ENCODE results near the gene SOS1.

Gene SOS1

DNA sequence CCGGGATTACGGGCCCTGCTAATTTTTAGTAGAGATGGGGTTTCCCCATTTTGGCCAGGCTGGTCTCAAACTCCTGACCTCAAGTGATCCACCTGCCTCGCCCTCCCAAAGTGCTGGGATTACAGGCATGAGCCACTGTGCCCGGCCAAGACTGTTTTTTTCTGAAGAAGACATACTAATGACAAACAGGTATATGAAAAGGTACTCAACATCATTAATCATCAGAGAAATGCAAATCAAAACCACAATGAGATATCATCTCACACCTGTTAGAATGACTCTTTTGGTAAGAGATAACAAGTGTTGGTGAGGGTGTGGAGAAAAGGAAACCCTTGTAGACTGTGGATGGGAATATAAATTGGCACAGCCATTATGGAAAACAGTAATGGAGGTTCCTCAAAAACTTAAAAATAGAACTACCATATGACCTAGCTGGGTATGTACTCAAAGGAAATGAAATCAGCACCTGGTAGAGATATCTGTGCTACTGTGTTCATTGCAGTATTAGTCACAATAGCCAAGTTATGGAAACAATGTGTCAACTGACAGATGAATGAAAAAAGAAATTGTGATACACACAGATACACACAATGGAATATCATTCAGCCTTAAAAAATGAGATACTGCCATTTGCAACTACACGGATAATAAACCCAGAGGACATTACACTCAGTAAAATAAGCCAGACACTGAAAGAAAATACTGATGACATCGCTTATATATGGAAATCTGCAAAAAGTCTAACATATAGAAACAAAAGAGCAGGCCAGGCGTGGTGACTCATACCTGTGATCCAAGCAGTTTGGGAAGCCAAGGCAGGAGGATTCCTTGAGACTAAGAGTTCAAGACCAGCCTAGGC, 20.8 kb downstream of the SOS1 start:
- Histone ChIP-seq H3K27ac (ENCODE audit: low read length) (no peak overlapping the region), H3K4me2 (ENCODE audit: low read length) (peak overlapping the region; percentile 21; the same call in 1 of the 2 replicates), H3K36me3 (replicated peaks; ENCODE audit: low read depth, low read length) (peaks cover 5% of the 10 kb centered on the region), H3K79me2 (ENCODE audit: low read length) (peaks cover 88% of the 10 kb centered on the region), H3K4me3 (ENCODE audit: low read length) (no peak overlapping the region), H4K20me1 (ENCODE audit: insufficient read depth, low read length) (peaks cover 66% of the 10 kb centered on the region), H2AFZ (ENCODE audit: low read depth, low read length) (no peak overlapping the region), H3K9ac (ENCODE audit: low read length) (no peak overlapping the region), H3K27me3 (ENCODE audit: low read depth, low read length) (no peaks in the 10 kb centered on the region), H3K9me3 (ENCODE audit: insufficient read depth, low read length) (no peaks in the 10 kb centered on the region), H3K4me1 (ENCODE audit: low read length) (peaks cover 17% of the 10 kb centered on the region)
- TF ChIP-seq, protein P1, sequence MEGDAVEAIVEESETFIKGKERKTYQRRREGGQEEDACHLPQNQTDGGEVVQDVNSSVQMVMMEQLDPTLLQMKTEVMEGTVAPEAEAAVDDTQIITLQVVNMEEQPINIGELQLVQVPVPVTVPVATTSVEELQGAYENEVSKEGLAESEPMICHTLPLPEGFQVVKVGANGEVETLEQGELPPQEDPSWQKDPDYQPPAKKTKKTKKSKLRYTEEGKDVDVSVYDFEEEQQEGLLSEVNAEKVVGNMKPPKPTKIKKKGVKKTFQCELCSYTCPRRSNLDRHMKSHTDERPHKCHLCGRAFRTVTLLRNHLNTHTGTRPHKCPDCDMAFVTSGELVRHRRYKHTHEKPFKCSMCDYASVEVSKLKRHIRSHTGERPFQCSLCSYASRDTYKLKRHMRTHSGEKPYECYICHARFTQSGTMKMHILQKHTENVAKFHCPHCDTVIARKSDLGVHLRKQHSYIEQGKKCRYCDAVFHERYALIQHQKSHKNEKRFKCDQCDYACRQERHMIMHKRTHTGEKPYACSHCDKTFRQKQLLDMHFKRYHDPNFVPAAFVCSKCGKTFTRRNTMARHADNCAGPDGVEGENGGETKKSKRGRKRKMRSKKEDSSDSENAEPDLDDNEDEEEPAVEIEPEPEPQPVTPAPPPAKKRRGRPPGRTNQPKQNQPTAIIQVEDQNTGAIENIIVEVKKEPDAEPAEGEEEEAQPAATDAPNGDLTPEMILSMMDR (IDR thresholded peaks at IDR 0.05; ENCODE audit: low read depth, low read length), result no peak
- TF ChIP-seq EZH2phosphoT487 (IDR thresholded peaks at IDR 0.05; ENCODE audit: low read depth), result no peak

DNA sequence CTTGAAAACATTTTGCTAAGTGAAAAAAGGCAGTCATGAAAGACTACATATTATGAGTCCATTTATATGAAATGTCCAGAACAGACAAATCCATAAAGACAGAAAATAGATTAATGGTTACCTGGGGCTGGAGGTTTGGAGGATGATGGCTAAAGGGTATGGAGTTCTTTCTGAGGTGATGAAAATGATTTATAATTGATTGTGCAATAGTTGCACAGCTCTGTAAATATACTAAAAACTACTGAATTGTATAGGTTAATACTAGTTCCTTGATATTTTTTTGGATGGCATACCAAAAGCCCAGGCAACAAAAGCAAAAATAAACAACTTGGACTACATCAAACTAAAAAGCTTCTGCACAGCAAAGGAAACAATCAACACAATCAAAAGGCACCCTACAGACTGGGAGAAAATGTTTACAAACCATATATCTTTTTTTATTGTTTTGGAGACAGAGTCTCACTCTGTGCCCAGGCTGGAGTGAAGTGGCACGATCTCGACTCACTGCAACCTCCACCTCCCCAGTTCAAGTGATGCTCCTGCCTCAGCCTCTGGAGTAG, 21.5 kb downstream of the SOS1 start:
- no peak overlapping the region for H3K4me2 ChIP-seq (ENCODE audit: low read length)
- H2AFZ ChIP-seq (ENCODE audit: low read depth, low read length), result no peak overlapping the region
- H3K79me2 ChIP-seq (ENCODE audit: low read length), result peaks cover 87% of the 10 kb centered on the region
- H3K27me3 ChIP-seq (ENCODE audit: low read depth, low read length), result no peaks in the 10 kb centered on the region
- H3K4me1 ChIP-seq (ENCODE audit: low read length), result peaks cover 17% of the 10 kb centered on the region
- no peak overlapping the region for H3K9ac ChIP-seq (ENCODE audit: low read length)
- no peak overlapping the region for H3K4me3 ChIP-seq (ENCODE audit: low read length)
- H3K36me3 ChIP-seq (replicated peaks; ENCODE audit: low read depth, low read length), result peaks cover 5% of the 10 kb centered on the region
- H3K27ac ChIP-seq (ENCODE audit: low read length), result no peak overlapping the region
- TF ChIP-seq EZH2phosphoT487 (IDR thresholded peaks at IDR 0.05; ENCODE audit: low read depth), result no peak
- TF ChIP-seq, protein P1 (IDR thresholded peaks at IDR 0.05; ENCODE audit: low read depth, low read length), result no peak
- H4K20me1 ChIP-seq (ENCODE audit: insufficient read depth, low read length), result peaks cover 63% of the 10 kb centered on the region
- no peaks in the 10 kb centered on the region for H3K9me3 ChIP-seq (ENCODE audit: insufficient read depth, low read length)

DNA sequence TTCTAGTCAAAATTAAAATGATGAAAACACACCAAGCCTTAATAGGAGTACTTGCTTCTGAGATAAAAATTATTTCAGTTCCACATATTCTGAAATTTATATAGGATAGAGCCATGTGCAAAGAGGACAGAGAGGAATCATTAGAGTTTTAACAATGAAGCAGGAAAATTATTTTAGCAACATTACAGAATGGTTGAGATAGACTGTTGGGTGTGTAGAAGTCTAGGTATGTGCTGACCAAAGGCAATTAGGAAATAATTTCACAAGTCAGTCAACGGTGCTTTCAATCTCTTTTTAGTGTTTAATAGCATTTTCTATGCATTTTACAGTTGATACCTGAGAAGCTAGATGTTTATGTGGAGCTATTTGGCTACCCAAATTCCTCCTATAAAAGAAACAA, 25.2 kb downstream of the SOS1 start:
- TF ChIP-seq, protein P1 (IDR thresholded peaks at IDR 0.05; ENCODE audit: low read depth, low read length), result no peak
- no peak for TF ChIP-seq EZH2phosphoT487 (IDR thresholded peaks at IDR 0.05; ENCODE audit: low read depth)
- H3K27me3 ChIP-seq (ENCODE audit: low read depth, low read length), result no peaks in the 10 kb centered on the region
- peaks cover 60% of the 10 kb centered on the region for H4K20me1 ChIP-seq (ENCODE audit: insufficient read depth, low read length)
- H3K9me3 ChIP-seq (ENCODE audit: insufficient read depth, low read length), result no peaks in the 10 kb centered on the region
- H3K36me3 ChIP-seq (replicated peaks; ENCODE audit: low read depth, low read length), result peaks cover 7% of the 10 kb centered on the region
- H3K27ac ChIP-seq (ENCODE audit: low read length), result no peak overlapping the region
- no peak overlapping the region for H3K4me3 ChIP-seq (ENCODE audit: low read length)
- H3K79me2 ChIP-seq (ENCODE audit: low read length), result peaks cover 75% of the 10 kb centered on the region
- H3K9ac ChIP-seq (ENCODE audit: low read length), result no peak overlapping the region
- no peak overlapping the region for H3K4me2 ChIP-seq (ENCODE audit: low read length)
- no peak overlapping the region for H2AFZ ChIP-seq (ENCODE audit: low read depth, low read length)
- peaks cover 11% of the 10 kb centered on the region for H3K4me1 ChIP-seq (ENCODE audit: low read length)

DNA sequence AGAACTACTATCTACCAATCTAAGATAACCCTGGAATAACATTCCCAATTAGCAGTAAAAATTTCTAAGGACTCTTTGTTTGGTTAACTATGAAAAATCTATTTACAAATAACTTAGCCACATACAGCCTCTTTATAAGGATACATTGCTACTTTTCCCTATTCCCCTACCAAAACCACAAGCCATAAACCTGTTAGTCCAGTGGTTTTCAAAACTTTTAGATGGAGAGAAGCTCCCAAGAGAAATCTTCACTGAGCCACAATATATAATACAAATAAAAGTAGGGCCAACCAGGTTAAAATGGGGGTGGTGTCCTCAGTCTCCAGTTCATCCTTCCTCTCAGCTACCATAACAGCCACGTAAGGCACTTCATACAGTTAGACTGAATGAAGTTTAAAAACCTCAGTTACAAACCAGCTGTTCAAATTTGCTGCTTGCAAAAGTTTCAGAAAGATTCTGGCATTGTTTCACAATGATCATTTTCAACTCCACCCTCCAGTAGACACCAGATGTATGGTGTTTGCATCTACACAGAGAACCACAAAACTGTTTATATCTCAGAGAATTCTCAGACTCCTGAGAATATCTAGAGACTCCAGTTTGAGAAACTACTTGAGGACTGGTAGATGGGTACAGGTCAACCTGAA, 26.0 kb downstream of the SOS1 start:
- Histone ChIP-seq H3K27me3 (ENCODE audit: low read depth, low read length) (no peaks in the 10 kb centered on the region), H3K9me3 (ENCODE audit: insufficient read depth, low read length) (no peaks in the 10 kb centered on the region), H3K79me2 (ENCODE audit: low read length) (peaks cover 70% of the 10 kb centered on the region), H3K4me1 (ENCODE audit: low read length) (peaks cover 4% of the 10 kb centered on the region; the same call in 1 of the 2 replicates), H2AFZ (ENCODE audit: low read depth, low read length) (no peak overlapping the region), H3K36me3 (replicated peaks; ENCODE audit: low read depth, low read length) (peaks cover 7% of the 10 kb centered on the region), H4K20me1 (ENCODE audit: insufficient read depth, low read length) (peaks cover 52% of the 10 kb centered on the region), H3K9ac (ENCODE audit: low read length) (no peak overlapping the region), H3K4me2 (ENCODE audit: low read length) (no peak overlapping the region), H3K4me3 (ENCODE audit: low read length) (no peak overlapping the region), H3K27ac (ENCODE audit: low read length) (no peak overlapping the region)
- TF ChIP-seq, protein P1 (IDR thresholded peaks at IDR 0.05; ENCODE audit: low read depth, low read length), result no peak
- no peak for TF ChIP-seq EZH2phosphoT487 (IDR thresholded peaks at IDR 0.05; ENCODE audit: low read depth)

Measured in OCI-LY3 (cell line).